ENCODE data around the gene S100A11.

Gene S100A11

DNA sequence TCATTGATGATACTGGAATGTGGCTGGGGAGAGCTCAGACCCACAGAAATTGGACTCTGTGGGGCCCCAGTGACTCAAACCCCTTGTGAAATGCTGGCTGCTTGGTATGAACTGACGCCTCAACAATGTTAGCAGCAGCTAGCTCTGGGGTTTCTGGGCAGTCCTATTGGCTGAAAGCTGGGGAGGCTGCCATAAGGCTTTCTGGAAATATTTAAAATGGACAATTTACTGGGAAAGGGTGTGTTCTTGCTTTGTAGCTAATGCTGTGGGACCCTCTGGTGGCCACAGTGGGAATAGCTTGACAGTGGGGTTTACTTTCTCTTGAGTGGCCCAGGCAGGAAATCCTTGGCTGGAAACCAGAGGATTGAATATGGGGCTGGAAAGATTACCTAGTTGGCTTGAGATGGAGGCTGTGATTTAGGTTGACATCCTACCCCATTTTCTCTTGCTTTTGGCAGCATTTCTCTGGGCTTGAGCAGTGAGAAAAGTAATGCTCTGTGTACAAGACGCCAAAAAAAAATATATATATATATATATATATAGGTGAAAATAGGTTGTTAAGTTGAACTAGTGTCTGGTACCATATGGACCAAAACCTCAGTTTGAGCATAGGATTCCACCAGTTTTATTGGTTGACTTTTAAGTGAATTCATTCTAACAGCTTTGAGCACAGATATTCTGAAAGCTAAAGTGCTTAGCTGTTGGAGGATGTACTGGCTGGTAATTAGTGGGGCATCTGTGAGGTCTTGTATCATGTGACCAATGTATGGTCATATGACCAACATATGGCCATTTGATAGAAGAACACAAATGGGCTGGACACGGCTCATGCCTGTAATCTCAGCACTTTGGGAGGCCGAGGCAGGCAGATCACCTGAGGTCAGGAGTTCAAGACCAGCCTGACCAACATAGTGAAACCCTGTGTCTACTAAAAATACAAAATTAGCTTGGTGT lies 34.9 kb downstream of the S100A11 start:
- DNase-seq (ENCODE audit: low spot score) = peak; percentile 74

- no peak for DNase-seq (ENCODE audit: low spot score)
These were observed 35.7 kb downstream of the S100A11 start for GRCh38 chr1:152000964-152001630.

DNA sequence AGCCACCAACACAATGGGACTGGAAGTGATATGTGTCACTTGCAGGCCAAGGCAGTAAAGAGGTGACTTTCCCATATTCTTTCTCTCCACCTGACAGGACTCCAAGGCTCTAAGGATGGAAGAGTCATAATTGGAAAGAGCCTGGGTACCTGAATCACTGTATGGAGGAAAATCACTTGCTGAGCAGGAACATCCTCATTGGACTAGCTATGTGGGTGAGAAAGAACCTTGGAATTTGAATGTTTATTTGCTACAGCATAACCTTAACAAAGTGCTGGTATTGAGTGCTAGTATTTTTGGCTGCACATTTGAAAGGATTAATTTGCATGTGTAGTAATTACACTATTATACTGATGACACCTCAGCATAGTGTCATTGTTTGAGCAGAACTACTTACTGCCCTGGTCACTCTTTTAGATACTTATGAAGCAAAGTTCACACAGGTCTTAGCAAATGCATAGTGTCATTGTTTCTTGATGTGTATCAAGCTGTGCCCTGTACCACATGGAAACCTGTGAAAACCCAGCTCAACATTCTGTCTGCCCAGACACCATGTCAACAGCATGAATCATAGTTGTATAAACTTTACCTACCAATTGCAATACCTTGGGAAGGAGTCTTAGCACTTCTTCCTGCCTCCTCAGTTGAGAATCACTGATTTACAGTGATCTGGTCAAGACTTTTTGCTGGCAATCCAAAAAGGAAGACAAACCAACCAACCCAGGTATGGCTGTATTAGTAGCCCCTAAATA lies 38.0 kb downstream of the S100A11 start:
- DNase-seq (ENCODE audit: low spot score) = no peak

- no peak for DNase-seq (ENCODE audit: low spot score)
These were observed 39.6 kb downstream of the S100A11 start for GRCh38 chr1:151997284-151997570.

- DNase-seq (ENCODE audit: low spot score) = no peak
These were observed 41.0 kb downstream of the S100A11 start for GRCh38 chr1:151995774-151996173.

GRCh38 chr1:151994956-151995355 lies 41.8 kb downstream of the S100A11 start:
- no peak for DNase-seq (ENCODE audit: low spot score)

DNA sequence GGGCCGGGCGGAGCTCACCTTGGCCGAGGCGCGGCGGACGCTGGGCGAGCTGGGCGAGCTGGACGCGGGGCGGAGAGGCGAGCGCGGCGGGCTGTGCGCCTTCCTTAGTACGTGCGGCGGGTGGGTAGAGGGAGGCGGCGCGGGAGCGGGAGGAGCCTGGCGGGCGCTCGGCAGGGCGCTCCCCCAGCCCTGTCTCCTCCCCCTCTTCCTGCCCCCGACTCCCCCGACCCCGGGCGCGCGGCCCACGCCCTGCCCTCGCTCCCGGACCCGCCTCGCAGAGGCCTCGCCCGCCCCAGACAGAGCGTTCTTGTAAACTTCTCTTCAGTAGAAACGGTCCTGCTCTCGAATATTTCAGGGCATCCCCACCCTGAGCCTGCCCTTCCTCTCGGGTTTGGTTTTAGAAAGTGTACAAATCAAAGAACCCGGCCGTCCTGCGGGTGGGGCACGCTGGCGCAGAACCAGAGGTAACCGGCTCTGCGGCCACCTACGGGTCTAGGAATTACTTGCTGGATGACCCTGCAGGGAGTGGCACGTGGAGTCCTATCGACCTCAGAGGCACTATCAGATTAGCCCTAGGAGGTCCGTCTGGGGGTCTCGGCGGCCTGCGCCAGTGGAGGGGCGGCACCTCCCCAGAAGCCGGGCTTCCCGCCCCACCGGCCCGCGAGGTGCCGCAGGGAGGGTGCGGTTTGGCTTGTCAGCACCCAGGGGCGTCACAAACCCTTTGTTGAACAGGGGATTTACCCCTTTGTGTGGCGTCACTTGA lies 42.9 kb downstream of the S100A11 start, which contains the start of gene S100A10:
S100A10 (minus strand) TSS at position 126 of the 763 bp plus-strand sequence. CDS start 7,629 bp downstream, outside the sequence.
- DNase-seq (ENCODE audit: low spot score) = peak; percentile 72

GRCh38 chr1:151993084-151993733 lies 43.6 kb downstream of the S100A11 start:
- peak; percentile 43 for DNase-seq (ENCODE audit: low spot score)

- peak; percentile 41 for DNase-seq (ENCODE audit: low spot score)
These were observed 44.3 kb downstream of the S100A11 start for GRCh38 chr1:151992303-151993083.

DNA sequence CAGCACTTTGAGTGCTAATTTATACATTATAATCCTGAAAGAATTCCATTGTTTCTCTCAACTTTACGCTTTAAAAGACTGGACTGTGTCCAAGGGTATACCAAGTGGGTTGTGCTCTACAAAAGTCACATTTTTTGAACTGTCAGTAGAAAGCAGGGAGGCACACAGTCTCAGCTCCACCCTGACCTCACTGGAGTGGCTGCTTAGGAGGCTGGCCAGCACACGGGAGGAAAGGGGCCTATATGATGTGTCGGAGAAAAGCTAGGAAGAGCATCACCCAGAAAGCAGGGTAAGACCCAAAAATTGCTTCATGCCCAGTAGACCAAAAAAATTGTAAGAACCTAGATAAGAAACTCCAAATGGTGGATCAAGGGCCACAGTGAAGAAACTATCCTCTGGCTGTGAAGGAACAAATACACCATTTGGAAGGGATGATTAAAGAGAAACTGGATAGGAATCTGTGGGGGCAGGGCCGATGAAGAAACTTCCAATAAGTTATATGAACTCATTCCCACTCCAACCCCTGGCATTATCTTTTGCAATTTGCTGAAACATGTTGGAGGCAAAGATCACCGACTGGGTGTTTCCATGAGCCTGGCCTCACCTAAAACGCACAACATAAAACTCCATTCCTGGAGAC lies 45.0 kb downstream of the S100A11 start:
- DNase-seq (ENCODE audit: low spot score) = no peak

GRCh38 chr1:151990856-151991198 lies 46.0 kb downstream of the S100A11 start:
- no peak for DNase-seq (ENCODE audit: low spot score)

DNA sequence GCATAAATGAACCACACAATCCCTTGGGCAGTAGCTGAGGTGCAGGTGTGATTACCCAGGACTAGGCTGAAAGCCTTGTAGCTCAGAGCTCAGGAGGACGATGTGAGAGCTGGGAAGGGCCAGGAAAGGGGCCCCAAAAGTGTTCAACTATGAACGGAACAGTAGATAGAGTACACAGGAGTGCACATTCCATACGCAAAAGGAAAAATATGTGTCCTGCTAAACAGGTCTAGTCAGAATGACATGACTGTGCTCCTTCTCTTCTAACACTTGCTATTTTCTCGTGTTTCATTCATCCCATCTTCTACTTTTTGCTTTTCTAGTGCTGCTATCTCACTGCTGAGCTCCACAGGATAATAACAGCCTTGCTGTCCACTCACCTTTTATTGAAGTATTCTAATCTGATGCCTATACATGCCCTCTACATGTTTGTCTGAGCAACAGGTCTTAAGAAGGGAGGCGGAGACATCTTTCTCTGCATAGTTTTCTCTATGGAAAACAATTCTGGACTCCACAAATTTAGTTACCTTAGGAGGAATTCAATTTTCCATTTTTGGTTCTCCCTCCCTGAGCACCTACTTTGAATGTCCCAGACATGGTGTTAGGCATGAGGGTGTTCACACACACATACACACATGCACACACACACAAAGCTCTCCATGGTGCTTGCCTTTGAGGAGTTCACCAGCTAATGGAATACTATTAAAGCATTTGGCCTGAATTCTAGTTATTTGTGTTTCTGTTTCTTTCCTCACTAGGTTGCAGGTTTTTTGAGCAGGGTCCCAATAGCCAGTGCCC lies 46.5 kb downstream of the S100A11 start:
- DNase-seq (ENCODE audit: low spot score) = no peak

GRCh38 chr1:151989211-151989862 lies 47.5 kb downstream of the S100A11 start:
- DNase-seq (ENCODE audit: low spot score) = peak; percentile 43

DNA sequence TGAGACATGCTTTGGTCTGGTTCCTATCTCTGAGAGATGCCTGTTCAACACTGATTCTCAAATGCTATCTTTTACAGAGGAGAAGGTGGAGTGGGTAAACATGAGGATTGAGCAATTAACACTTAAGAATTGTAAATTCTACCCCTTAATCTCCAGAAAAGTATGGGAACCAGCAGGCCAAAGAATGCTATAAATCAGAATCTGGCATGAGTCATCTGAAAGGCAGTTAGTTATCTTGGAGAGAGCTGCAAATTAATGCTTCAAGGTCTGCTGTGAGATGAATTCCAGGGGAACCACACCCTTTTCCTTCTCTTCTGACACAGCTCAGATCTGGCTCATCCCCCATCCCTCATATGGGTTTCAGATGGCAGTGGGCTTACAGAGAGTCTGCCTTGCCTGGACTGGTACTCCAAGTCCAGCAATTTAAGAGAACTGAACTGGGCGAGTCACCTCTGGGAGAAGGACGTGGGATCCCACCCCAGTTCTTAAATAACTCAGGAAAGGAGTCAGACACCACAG lies 48.3 kb downstream of the S100A11 start:
- no peak for DNase-seq (ENCODE audit: low spot score)

DNA sequence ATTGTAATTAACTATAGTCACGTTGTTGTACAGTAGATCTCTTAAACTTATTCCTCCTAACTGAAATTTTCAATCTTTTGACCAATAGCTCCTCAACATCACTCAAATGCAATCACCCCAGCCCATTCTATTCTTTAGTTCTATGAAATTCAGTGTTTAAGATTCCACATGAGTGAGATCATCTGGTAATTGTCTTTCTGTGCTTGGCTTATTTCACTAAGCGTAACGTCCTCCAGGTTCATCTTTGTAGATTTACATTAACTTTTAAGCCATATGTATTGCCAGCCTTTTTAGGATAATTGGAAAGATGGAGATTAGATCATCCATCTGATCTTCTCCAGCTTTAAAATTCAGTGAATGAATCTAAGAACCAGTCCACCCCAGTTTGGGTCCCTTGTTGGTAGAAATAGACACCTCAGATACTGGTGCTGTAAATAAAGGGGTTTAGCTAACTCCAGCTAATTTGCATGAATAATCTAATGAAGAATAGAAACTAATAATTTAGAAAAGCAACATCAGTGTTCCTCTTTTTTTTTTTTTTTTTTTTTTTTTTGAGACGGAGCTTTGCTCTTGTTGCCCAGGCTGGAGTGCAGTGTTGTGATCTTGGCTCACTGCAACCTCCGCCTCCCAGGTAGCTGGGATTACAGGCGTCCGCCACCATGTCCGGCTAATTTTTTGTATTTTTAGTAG lies 50.2 kb downstream of the S100A11 start:
- no peak for DNase-seq (ENCODE audit: low spot score)

DNA sequence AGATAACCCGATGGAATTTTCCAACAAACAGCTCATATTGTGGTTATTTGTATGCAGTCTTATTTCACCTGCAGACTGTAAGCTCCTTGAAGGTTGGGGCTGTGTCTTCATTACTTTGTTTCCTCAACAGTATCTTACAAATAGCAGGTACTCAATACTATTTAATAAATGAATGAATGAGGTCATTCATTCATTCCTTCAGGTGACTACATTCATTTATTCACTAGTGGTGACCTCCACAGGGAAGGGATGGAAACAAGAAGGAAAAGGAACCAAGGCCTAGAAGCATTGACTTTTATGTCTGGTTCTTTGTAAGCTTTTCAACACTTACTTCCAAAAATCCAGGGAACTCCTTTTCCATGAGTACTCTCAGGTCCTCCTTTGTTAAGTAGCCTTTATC lies 51.0 kb downstream of the S100A11 start:
- no peak for DNase-seq (ENCODE audit: low spot score)

DNA sequence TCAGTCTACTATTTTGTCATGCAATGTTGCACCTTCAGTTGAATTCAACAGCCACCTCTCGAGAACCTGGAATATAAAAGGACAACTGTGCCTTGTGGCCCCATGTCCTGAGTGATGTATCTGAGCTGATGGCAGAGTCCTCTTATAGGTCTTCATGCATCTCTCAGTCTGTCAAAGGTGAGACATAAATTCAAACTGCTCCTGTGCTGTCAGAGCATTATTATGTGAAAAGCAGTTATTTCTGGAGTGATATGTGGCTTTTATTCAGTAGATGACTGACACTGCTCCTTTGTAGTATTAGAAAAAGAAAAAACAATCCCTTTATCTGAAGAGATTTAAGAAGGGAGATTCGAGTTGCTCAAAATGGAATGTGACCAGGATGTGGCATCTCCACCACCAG lies 51.5 kb downstream of the S100A11 start:
- no peak for DNase-seq (ENCODE audit: low spot score)

All from activated CD4-positive, alpha-beta T cell treated with anti-CD3 and anti-CD28 coated beads, Interleukin-2, Interleukin-4, amounts not matched to agents 100 ng/mL and 50 ng/mL, durations not matched to agents 16 hours and 8 hours (primary cell).